Stomach (tissue), 9 donors: ENCODE data around the gene SCAMP2. TPM values are rescaled to one million over a fixed set of nuclear protein-coding genes. Genes with fewer than 3 reads are reported as not detected.

ENCODE experiments used
- DNase-seq, 2 donors: peaks; one replicate each; pipeline versions ENCODE4 v3.0.0 to v3.0.0-alpha.2; 2013 to 2019
- H3K27ac ChIP-seq, 5 donors: fragments of 200-600 bp in 4 of 5; sonication (generic) in 4 of 5; one replicate each; pipeline ENCODE4 v1.5.1; 2013 to 2019; ENCODE audit warnings: mild to moderate bottlenecking in 1 of 5, moderate library complexity in 1 of 5
- H3K27me3 ChIP-seq, 3 donors: fragments of 200-600 bp; sonication (generic); one replicate each; pipeline ENCODE4 v1.5.1; 2017 to 2019; ENCODE audit warnings: mixed run types in 1 of 3
- H3K36me3 ChIP-seq, 4 donors: fragments of 200-600 bp; sonication (generic); 1 replicate in 3 of 4; 2 replicates in 1 of 4; pipeline ENCODE4 v1.5.1; 2016 to 2019
- H3K4me1 ChIP-seq, 4 donors: fragments of 200-600 bp; sonication (generic); one replicate each; pipeline ENCODE4 v1.5.1; 2016 to 2019
- H3K4me3 ChIP-seq, 4 donors: fragments of 200-600 bp; sonication (generic) in 3 of 4; one replicate each; pipeline ENCODE4 v1.5.1; 2016 to 2019; ENCODE audit warnings: mild to moderate bottlenecking in 1 of 4
- H3K9me3 ChIP-seq, 4 donors: fragments of 200-600 bp; sonication (generic); one replicate each; pipeline ENCODE4 v1.5.1; 2016 to 2019
- CTCF ChIP-seq, 7 experiments: fragments of 450-650 bp in 4 of 7; fragments of 200-600 bp in 3 of 7; sonication (generic) in 3 of 7; IDR thresholded peaks; one replicate each; pipeline ENCODE4 v1.5.1; 2016 to 2019; ENCODE audit warnings: antibody characterized with exemption in 7 of 7, control low read depth in 2 of 7, mild to moderate bottlenecking in 1 of 7
- EP300 ChIP-seq: sonication (generic); formaldehyde crosslinking; IDR thresholded peaks from one replicate; pipeline ENCODE4 v1.6.1; 2017; ENCODE audit warnings: antibody characterized with exemption
- POLR2A ChIP-seq, 4 donors: fragments of 450-650 bp; IDR thresholded peaks; one replicate each; pipeline ENCODE4 v1.6.1; 2016; ENCODE audit warnings: antibody characterized with exemption in 4 of 4, control low read depth in 2 of 4, mild to moderate bottlenecking in 1 of 4, moderate library complexity in 1 of 4
- POLR2AphosphoS5 ChIP-seq, 3 donors: sonication (generic); formaldehyde crosslinking; IDR thresholded peaks; one replicate each; pipeline ENCODE4 v1.6.1; 2016; ENCODE audit warnings: antibody characterized with exemption in 3 of 3
- WGBS, 5 donors: extraction: QIAGEN DNeasy Blood & Tissue Kit in 3 of 5; methylation state at CpG; one replicate each; pipeline versions ENCODE4 v1.1.5 to v1.1.7; 2013 to 2018; 5-methylcytosine and 5-hydroxymethylcytosine counted together
- intact Hi-C: fragments of 100-400 bp; cut with DNase I; formaldehyde crosslinking; loops from one replicate; pipeline ENCODE4 v1.15.1; 2023; ENCODE audit warnings: low total_unique reads
- polyA plus RNA-seq, 3 donors: library from polyadenylated mRNA; stranded (reverse); fragments of 200-250 nt; gene quantifications; one replicate each; pipeline ENCODE4 v1.2.3, GENCODE V29; 2013
- total RNA-seq, 5 donors: library from RNA; depleted of rRNA; stranded (reverse); fragments of >200 nt; gene quantifications; one replicate each; pipeline versions ENCODE4 v1.1.0 to v1.2.3, GENCODE V29; 2014 to 2016
- donor health status: healthy with polysubstance abuse.
- donor health status: Bipolar disorder and iron deficiency.
- donor health status: healthy.

Gene SCAMP2
- total and polyA plus RNA-seq, 8 donors: 16.8 to 134 (median 38.9) TPM

GRCh38 chr15:74885461-74885860 lies 12.3 kb upstream of the SCAMP2 start:
- Histone ChIP-seq H3K36me3 (no peaks in the 10 kb centered on the region), H3K9me3 (no peaks in the 10 kb centered on the region), H3K27me3 (no peaks in the 10 kb centered on the region), H3K27ac (no peak overlapping the region), H3K4me3 (no peak overlapping the region), H3K4me1 (peaks cover 7 to 19% (median 15%) of the 10 kb centered on the region in 4 donors)
- no peak for DNase-seq
- TF ChIP-seq POLR2AphosphoS5 (IDR thresholded peaks at IDR 0.05): no peak
- TF ChIP-seq EP300: no peak
- no peak for TF ChIP-seq POLR2A (IDR thresholded peaks at IDR 0.05)
- TF ChIP-seq CTCF (IDR thresholded peaks at IDR 0.05): no peak
- intact Hi-C loops: no loop called here
- 80 to 89% (median 87%) methylated on average over 5 of the region's 5 CpGs for WGBS, 5 donors

GRCh38 chr15:74884428-74885223 lies 11.5 kb upstream of the SCAMP2 start:
- no peaks in the 10 kb centered on the region for H3K27me3 ChIP-seq
- no peak overlapping the region for H3K27ac ChIP-seq
- no peaks in the 10 kb centered on the region for H3K36me3 ChIP-seq
- TF ChIP-seq POLR2AphosphoS5 (IDR thresholded peaks at IDR 0.05) (no peak), POLR2A (IDR thresholded peaks at IDR 0.05) (no peak), CTCF (IDR thresholded peaks at IDR 0.05) (no peak), EP300 (no peak)
- DNase-seq: no peak
- no peaks in the 10 kb centered on the region for H3K9me3 ChIP-seq
- H3K4me1 ChIP-seq: peaks cover 5 to 13% (median 10%) of the 10 kb centered on the region in 4 donors
- no peak overlapping the region for H3K4me3 ChIP-seq
- intact Hi-C loops: no loop called here
- 74 to 86% (median 80%) methylated on average over 4 of the region's 4 CpGs for WGBS, 5 donors

- Histone ChIP-seq H3K9me3 (no peaks in the 10 kb centered on the region), H3K27ac (no peak overlapping the region), H3K27me3 (no peaks in the 10 kb centered on the region), H3K4me3 (no peak overlapping the region), H3K36me3 (no peaks in the 10 kb centered on the region), H3K4me1 (no peaks in the 10 kb centered on the region)
- WGBS, 5 donors: 84 to 96% (median 93%) methylated on average over 6 of the region's 6 CpGs
- intact Hi-C loops: no loop called here
- DNase-seq: no peak
- TF ChIP-seq EP300 (no peak), POLR2AphosphoS5 (IDR thresholded peaks at IDR 0.05) (no peak), CTCF (IDR thresholded peaks at IDR 0.05) (no peak), POLR2A (IDR thresholded peaks at IDR 0.05) (no peak)
Measured at GRCh38 chr15:74882528-74882927, 9.4 kb upstream of the SCAMP2 start.

GRCh38 chr15:74878273-74878672 lies 5.1 kb upstream of the SCAMP2 start:
- no peak overlapping the region for H3K27ac ChIP-seq
- no peaks in the 10 kb centered on the region for H3K9me3 ChIP-seq
- intact Hi-C loops: no loop called here
- no peak overlapping the region for H3K4me3 ChIP-seq
- DNase-seq: no peak
- 69 to 91% (median 83%) methylated on average over 4 of the region's 4 CpGs for WGBS, 5 donors
- no peaks in the 10 kb centered on the region for H3K27me3 ChIP-seq
- H3K4me1 ChIP-seq: peaks cover 0 to 8% (median 7%) of the 10 kb centered on the region in 4 donors
- TF ChIP-seq EP300 (no peak), CTCF (IDR thresholded peaks at IDR 0.05) (no peak), POLR2A (IDR thresholded peaks at IDR 0.05) (no peak), POLR2AphosphoS5 (IDR thresholded peaks at IDR 0.05) (no peak)
- H3K36me3 ChIP-seq: no peaks in the 10 kb centered on the region
